Frontal cortex (tissue), 4 donors: ENCODE measurements around the gene QKI. TPM values are rescaled to one million over a fixed set of nuclear protein-coding genes. Genes with fewer than 3 reads are reported as not detected.

Experiments
- DNase-seq, 2 donors: peaks; one replicate each; pipeline ENCODE4 v3.0.0; 2012; ENCODE audit warnings: low spot score in 2 of 2
- FAIRE-seq: peaks from 2 replicates; lab custom pipeline; 2012; peaks lifted over from hg19 to GRCh38; lab: Jason Lieb, UNC
- total RNA-seq: library from RNA; depleted of rRNA; stranded (reverse); fragments of >200 nt; gene quantifications from one replicate; pipeline ENCODE4 v1.2.3, GENCODE V29; 2014
- donor health status: control.
- donor health status: control.
- donor health status: control.

The QKI gene
- total RNA-seq, 1 donor from 2014 or later, result 218 TPM

- DNase-seq (no peak), FAIRE-seq (no peak)
Measured at GRCh38 chr6:163412341-163412740, 2.2 kb upstream of the QKI start.

GRCh38 chr6:163412801-163413344 lies 1.6 kb upstream of the QKI start:
- no peak for FAIRE-seq

GRCh38 chr6:163413345-163414116 lies 987 bp upstream of the QKI start:
- DNase-seq, result peak; percentile 93 to 97

More at GRCh38 chr6:163412801-163413344, 1.6 kb upstream of the QKI start:
- DNase-seq, result no peak

GRCh38 chr6:163414946-163415619 lies 565 bp downstream of the QKI start:
- DNase-seq (peak in 1 of 2 donors; percentile 61), FAIRE-seq (no peak)

More at GRCh38 chr6:163413345-163414116, 987 bp upstream of the QKI start:
- FAIRE-seq, result no peak

GRCh38 chr6:163415620-163416556 lies 1.4 kb downstream of the QKI start:
- peak in 1 of 2 donors; percentile 41 for DNase-seq
- no peak for FAIRE-seq

GRCh38 chr6:163416557-163417253 lies 2.2 kb downstream of the QKI start:
- DNase-seq (peak in 1 of 2 donors; percentile 61), FAIRE-seq (peak; percentile 95)

- DNase-seq, result no peak
- FAIRE-seq, result no peak
Measured at GRCh38 chr6:163417595-163417994, 3.1 kb downstream of the QKI start.

GRCh38 chr6:163418311-163419029 lies 4.0 kb downstream of the QKI start:
- FAIRE-seq, result peak; percentile 31

GRCh38 chr6:163419413-163420288 lies 5.1 kb downstream of the QKI start:
- DNase-seq, result no peak
- peak; percentile 8 for FAIRE-seq

More at GRCh38 chr6:163418311-163419029, 4.0 kb downstream of the QKI start:
- DNase-seq, result no peak

- DNase-seq (no peak), FAIRE-seq (no peak)
Measured at GRCh38 chr6:163420289-163420614, 5.7 kb downstream of the QKI start.

GRCh38 chr6:163422550-163422949 lies 8.0 kb downstream of the QKI start:
- FAIRE-seq, result no peak
- no peak for DNase-seq

GRCh38 chr6:163423696-163424095 lies 9.2 kb downstream of the QKI start:
- FAIRE-seq, result no peak

GRCh38 chr6:163427498-163428254 lies 13.2 kb downstream of the QKI start:
- peak; percentile 24 for FAIRE-seq

More at GRCh38 chr6:163423696-163424095, 9.2 kb downstream of the QKI start:
- no peak for DNase-seq

GRCh38 chr6:163428373-163428772 lies 13.9 kb downstream of the QKI start:
- peak; percentile 76 for FAIRE-seq
- DNase-seq, result no peak

More at GRCh38 chr6:163427498-163428254, 13.2 kb downstream of the QKI start:
- no peak for DNase-seq

- DNase-seq (no peak), FAIRE-seq (no peak)
Measured at GRCh38 chr6:163429858-163430448, 15.4 kb downstream of the QKI start.

GRCh38 chr6:163432300-163432699 lies 17.8 kb downstream of the QKI start:
- FAIRE-seq, result no peak
- no peak for DNase-seq
